HepG2 (cell line): ENCODE data around the gene MFSD6. TPM values are rescaled to one million over a fixed set of nuclear protein-coding genes. Genes with fewer than 3 reads are reported as not detected.

Source experiments
- AFF4 ChIP-seq: sonication (generic); formaldehyde crosslinking; IDR thresholded peaks from 2 replicates; pipeline ENCODE4 v1.4.0; 2020; ENCODE audit warnings: missing genetic modification reagents
- CCAR2 ChIP-seq: fragments of 200-400 bp; formaldehyde crosslinking; optimal IDR thresholded peaks from 2 replicates; pipeline ENCODE3; 2018; ENCODE audit warnings: low read depth, mild to moderate bottlenecking, low read length, moderate library complexity
- HMGXB4 ChIP-seq, 2 experiments: sonication (generic) in 1 of 2; formaldehyde crosslinking in 1 of 2; IDR thresholded peaks; 2 replicates each; pipeline versions ENCODE4 v1.4.0 to v1.6.1; 2018 to 2020; ENCODE audit warnings: missing genetic modification reagents in 2 of 2, borderline replicate concordance in 1 of 2, low read depth in 1 of 2, mild to moderate bottlenecking in 1 of 2, missing biosample characterization in 1 of 2
- KDM3A ChIP-seq: IDR thresholded peaks from 2 replicates; pipeline ENCODE4 v1.6.1; 2018; ENCODE audit warnings: low read depth, missing compliant biosample characterization
- KLF15 ChIP-seq: sonication (generic); formaldehyde crosslinking; IDR thresholded peaks from 2 replicates; pipeline ENCODE4 v1.8.1; 2023; ENCODE audit warnings: borderline replicate concordance, mild to moderate bottlenecking, inconsistent platforms, missing genetic modification reagents, mixed read lengths
- NBN ChIP-seq: fragments of 450-650 bp; conservative IDR thresholded peaks from 2 replicates; pipeline ENCODE4 v1.6.1; 2017
- NFKBIZ ChIP-seq: IDR thresholded peaks from 2 replicates; pipeline ENCODE4 v1.6.1; 2018; ENCODE audit warnings: missing genetic modification reagents, missing compliant biosample characterization
- PAF1 ChIP-seq: IDR thresholded peaks from 2 replicates; pipeline ENCODE4 v1.6.1; 2016; ENCODE audit warnings: missing genetic modification reagents, missing compliant biosample characterization
- RBFOX2 ChIP-seq: fragments of 200-400 bp; formaldehyde crosslinking; IDR thresholded peaks from 2 replicates; pipeline ENCODE4 v1.6.1; 2017; ENCODE audit warnings: low read depth, mild to moderate bottlenecking, low read length
- RXRA ChIP-seq: sonication (generic); formaldehyde crosslinking; IDR thresholded peaks from 2 replicates; pipeline ENCODE4 v1.5.1; 2020; ENCODE audit warnings: missing genetic modification reagents
- ZFYVE20 ChIP-seq: sonication (generic); formaldehyde crosslinking; IDR thresholded peaks from 2 replicates; pipeline ENCODE4 v1.8.0; 2023; ENCODE audit warnings: low read depth, mild to moderate bottlenecking, moderate library complexity, missing genetic modification reagents, borderline replicate concordance
- ZNF224 ChIP-seq: sonication (generic); formaldehyde crosslinking; IDR thresholded peaks from 2 replicates; pipeline ENCODE4 v1.5.0; 2020; ENCODE audit warnings: mild to moderate bottlenecking, missing genetic modification reagents
- ZNF530 ChIP-seq: sonication (generic); formaldehyde crosslinking; IDR thresholded peaks from 2 replicates; pipeline ENCODE4 v1.5.0; 2020; ENCODE audit warnings: low read depth, mild to moderate bottlenecking, missing genetic modification reagents
- ZNF644 ChIP-seq: IDR thresholded peaks from 2 replicates; pipeline ENCODE4 v1.6.1; 2016; ENCODE audit warnings: low read depth
- ZNF672 ChIP-seq: sonication (generic); formaldehyde crosslinking; IDR thresholded peaks from 2 replicates; pipeline ENCODE4 v1.8.1; 2022; ENCODE audit warnings: missing genetic modification reagents
- ZNF782 ChIP-seq: sonication (generic); formaldehyde crosslinking; IDR thresholded peaks from 2 replicates; pipeline ENCODE4 v1.4.0; 2020; ENCODE audit warnings: missing genetic modification reagents, mild to moderate bottlenecking, borderline replicate concordance
- ZNF878 ChIP-seq: sonication (generic); formaldehyde crosslinking; IDR thresholded peaks from 2 replicates; pipeline ENCODE4 v1.8.1; 2023; ENCODE audit warnings: mild to moderate bottlenecking, missing genetic modification reagents, moderate library complexity
- ZSCAN12 ChIP-seq: sonication (generic); formaldehyde crosslinking; IDR thresholded peaks from 2 replicates; pipeline ENCODE4 v1.9.0; 2021; ENCODE audit warnings: mild to moderate bottlenecking, missing genetic modification reagents
- ZZZ3 ChIP-seq: sonication (generic); formaldehyde crosslinking; IDR thresholded peaks from 2 replicates; pipeline ENCODE4 v1.4.0; 2020; ENCODE audit warnings: missing genetic modification reagents, mild to moderate bottlenecking, borderline replicate concordance
- polyA plus RNA-seq, 8 experiments: library from polyadenylated mRNA; depleted of rRNA in 3 of 8; stranded (reverse) in 7 of 8; unstranded in 1 of 8; fragments of >200 nt; fragmentation: Illumina TruSeq in 4 of 8; extraction: Trizol in 4 of 8; gene quantifications; 2 replicates each; pipeline versions ENCODE4 v1.2.1 to v1.2.3, GENCODE V29; 2011 to 2016; ENCODE audit warnings: low read depth in 4 of 8, missing spikeins in 1 of 8, mixed read lengths in 1 of 8; ENCODE audit not compliant: insufficient read depth in 1 of 8
- total RNA-seq, 5 experiments: library from RNA; depleted of rRNA; stranded (reverse); fragments of >200 nt; fragmentation: Illumina TruSeq; extraction: Trizol; gene quantifications; 2 replicates each; pipeline ENCODE4 v1.2.3, GENCODE V29; 2016; ENCODE audit warnings: low read depth in 1 of 5
- TF ChIP-seq, protein P1 (sequence below): sonication (generic); formaldehyde crosslinking; IDR thresholded peaks from 2 replicates; pipeline ENCODE4 v1.4.0; 2020; ENCODE audit warnings: mild to moderate bottlenecking, missing genetic modification reagents
- TF ChIP-seq, protein P2 (sequence below): sonication (generic); formaldehyde crosslinking; IDR thresholded peaks from 2 replicates; pipeline ENCODE4 v1.4.0; 2020; ENCODE audit warnings: missing genetic modification reagents

MFSD6 gene
- total and polyA plus RNA-seq, 2 of the 13 experiments (the other 11 are each of a cell fraction or from before 2014, with no cell fraction given) = 0.92 to 1.4 TPM

DNA sequence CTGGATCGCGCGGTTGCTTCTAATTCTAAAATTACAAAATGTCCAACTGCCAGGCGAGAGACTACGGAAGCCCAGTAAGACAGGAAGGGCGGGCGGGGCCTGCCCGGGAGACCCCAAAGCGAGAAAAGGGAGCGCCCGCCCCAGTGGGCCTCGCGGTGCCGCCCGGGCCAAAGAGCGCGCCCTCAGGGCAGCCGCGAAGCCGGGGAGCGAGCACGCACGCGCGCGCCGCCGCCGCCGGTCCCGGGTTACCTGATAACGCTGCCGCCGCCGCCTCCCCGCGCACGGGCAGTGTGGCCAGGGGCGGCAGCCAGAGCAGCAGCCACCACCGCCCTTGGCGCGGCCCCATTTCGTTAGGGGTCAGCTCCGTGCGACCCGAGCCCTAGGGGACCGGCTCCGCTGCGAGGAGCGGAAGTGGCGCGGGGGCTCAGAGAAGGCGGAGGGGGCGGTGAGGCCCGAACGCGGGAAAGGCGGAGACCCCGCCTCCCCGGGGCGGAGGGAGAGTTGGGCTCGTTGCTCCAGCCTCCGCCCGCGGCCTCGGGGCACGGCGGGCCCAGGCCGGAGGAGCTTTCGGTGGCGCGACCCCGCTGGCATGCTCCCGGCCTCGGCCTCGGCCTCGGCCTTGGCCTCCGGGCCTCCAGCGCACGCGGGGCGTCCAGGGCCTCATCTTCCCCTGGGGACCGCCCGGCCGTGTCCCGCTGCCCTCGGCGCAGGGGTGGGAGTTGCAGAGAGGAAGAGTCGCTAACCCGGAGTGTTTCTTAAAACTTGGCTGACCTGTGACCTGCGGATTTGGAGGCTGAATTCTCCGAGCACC is 126.4 kb downstream of the MFSD6 start, which contains the start of gene NEMP2 (continued):
- TF ChIP-seq AFF4 (CRISPR knock-in tag) = no peak; the same call in 1 of the 2 replicates
- no peak for TF ChIP-seq ZNF644 (CRISPR knock-in tag)
- 0 out of 2 replicates have a peak, but pooled peaks have one; percentile 35 for TF ChIP-seq ZZZ3
- TF ChIP-seq, protein P1, sequence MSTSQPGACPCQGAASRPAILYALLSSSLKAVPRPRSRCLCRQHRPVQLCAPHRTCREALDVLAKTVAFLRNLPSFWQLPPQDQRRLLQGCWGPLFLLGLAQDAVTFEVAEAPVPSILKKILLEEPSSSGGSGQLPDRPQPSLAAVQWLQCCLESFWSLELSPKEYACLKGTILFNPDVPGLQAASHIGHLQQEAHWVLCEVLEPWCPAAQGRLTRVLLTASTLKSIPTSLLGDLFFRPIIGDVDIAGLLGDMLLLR (CRISPR knock-in tag) = peak; percentile 94
- peak; percentile 92 for TF ChIP-seq ZNF878 (CRISPR knock-in tag)
- peak; percentile 86; the same call in 1 of the 2 replicates for TF ChIP-seq RXRA
- TF ChIP-seq PAF1 = no peak
- TF ChIP-seq KDM3A (CRISPR knock-in tag) = peak; percentile 93
- peak; percentile 95; the same call in 1 of the 2 replicates for TF ChIP-seq ZNF782 (CRISPR knock-in tag)
- no peak for TF ChIP-seq ZNF530 (CRISPR knock-in tag)
- peak; percentile 93 for TF ChIP-seq ZNF672 (CRISPR knock-in tag)
- peak; percentile 87; the same call in 1 of the 2 replicates for TF ChIP-seq ZSCAN12 (CRISPR knock-in tag)
- TF ChIP-seq, protein P2, sequence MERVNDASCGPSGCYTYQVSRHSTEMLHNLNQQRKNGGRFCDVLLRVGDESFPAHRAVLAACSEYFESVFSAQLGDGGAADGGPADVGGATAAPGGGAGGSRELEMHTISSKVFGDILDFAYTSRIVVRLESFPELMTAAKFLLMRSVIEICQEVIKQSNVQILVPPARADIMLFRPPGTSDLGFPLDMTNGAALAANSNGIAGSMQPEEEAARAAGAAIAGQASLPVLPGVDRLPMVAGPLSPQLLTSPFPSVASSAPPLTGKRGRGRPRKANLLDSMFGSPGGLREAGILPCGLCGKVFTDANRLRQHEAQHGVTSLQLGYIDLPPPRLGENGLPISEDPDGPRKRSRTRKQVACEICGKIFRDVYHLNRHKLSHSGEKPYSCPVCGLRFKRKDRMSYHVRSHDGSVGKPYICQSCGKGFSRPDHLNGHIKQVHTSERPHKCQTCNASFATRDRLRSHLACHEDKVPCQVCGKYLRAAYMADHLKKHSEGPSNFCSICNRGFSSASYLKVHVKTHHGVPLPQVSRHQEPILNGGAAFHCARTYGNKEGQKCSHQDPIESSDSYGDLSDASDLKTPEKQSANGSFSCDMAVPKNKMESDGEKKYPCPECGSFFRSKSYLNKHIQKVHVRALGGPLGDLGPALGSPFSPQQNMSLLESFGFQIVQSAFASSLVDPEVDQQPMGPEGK (CRISPR knock-in tag) = peak; percentile 96
- no peak for TF ChIP-seq ZNF224
- TF ChIP-seq CCAR2 = no peak
- TF ChIP-seq NBN = no peak
- peak; percentile 95; the same call in 1 of the 2 replicates for TF ChIP-seq ZFYVE20 (CRISPR knock-in tag)
- peak; percentile 99 for TF ChIP-seq RBFOX2
- TF ChIP-seq HMGXB4 (CRISPR knock-in tag; IDR thresholded peaks at IDR 0.05; ENCODE audit: borderline replicate concordance in 1 of 2, low read depth in 1 of 2) = peak; percentile 90 to 94; a peak in 3 of 4 replicates
- no peak for TF ChIP-seq NFKBIZ (CRISPR knock-in tag)
- peak; percentile 55 for TF ChIP-seq KLF15 (CRISPR knock-in tag)
